H1 (cell line): ENCODE data around the gene MARCHF3. TPM values are rescaled to one million over a fixed set of nuclear protein-coding genes. Genes with fewer than 3 reads are reported as not detected.

ENCODE experiments used
- EP300 ChIP-seq, 2 experiments: IDR thresholded peaks; 1 replicate in 1 of 2; 2 replicates in 1 of 2; pipeline ENCODE4 v1.6.1; 2011 to 2012; ENCODE audit warnings: low read depth in 2 of 2, low read length in 2 of 2, mild to moderate bottlenecking in 2 of 2, borderline replicate concordance in 1 of 2, inconsistent platforms in 1 of 2, moderate library complexity in 1 of 2
- EZH2 ChIP-seq: fragments of 200-600 bp; sonication (generic); IDR thresholded peaks from 2 replicates; pipeline ENCODE4 v1.7.1; 2012; ENCODE audit warnings: low read depth, mild to moderate bottlenecking, moderate library complexity, low read length, inconsistent platforms; ENCODE audit not compliant: severe bottlenecking
- HDAC2 ChIP-seq, 2 experiments: fragments of 300-600 bp in 1 of 2; sonication (generic) in 1 of 2; IDR thresholded peaks; 2 replicates each; pipeline ENCODE4 v1.6.1; 2011 to 2012; ENCODE audit warnings: low read depth in 2 of 2, low read length in 2 of 2, mild to moderate bottlenecking in 2 of 2, moderate library complexity in 2 of 2, borderline replicate concordance in 1 of 2, inconsistent platforms in 1 of 2
- MAFK ChIP-seq: IDR thresholded peaks from 2 replicates; pipeline ENCODE4 v1.6.1; 2012; ENCODE audit warnings: low read depth, mild to moderate bottlenecking, improper control_type of control experiment, low read length
- RFX5 ChIP-seq: IDR thresholded peaks from 2 replicates; pipeline ENCODE4 v1.6.1; 2011; ENCODE audit warnings: low read depth, low read length, improper control_type of control experiment, borderline replicate concordance
- SIX5 ChIP-seq: IDR thresholded peaks from 2 replicates; pipeline ENCODE4 v1.6.1; 2011; ENCODE audit warnings: mild to moderate bottlenecking, low read depth, low read length
- ZNF274 ChIP-seq: IDR thresholded peaks from 2 replicates; pipeline ENCODE4 v1.7.0; 2012; ENCODE audit warnings: low read length, borderline replicate concordance; ENCODE audit errors: extremely low read depth
- polyA plus RNA-seq, 7 experiments: library from polyadenylated mRNA; depleted of rRNA in 3 of 7; stranded (reverse) in 5 of 7; unstranded in 2 of 7; fragments of >200 nt in 5 of 7; fragments of 200-250 nt in 2 of 7; gene quantifications; 1 replicate in 5 of 7; 2 replicates in 1 of 7; 4 replicates in 1 of 7; pipeline versions ENCODE4 v1.2.1 to v1.2.3, GENCODE V29; 2011 to 2013; ENCODE audit warnings: missing spikeins in 2 of 7, mixed read lengths in 2 of 7
- total RNA-seq: library from RNA; stranded (reverse); fragmentation: NEBNext Ultra II Directional; extraction: Animal tissue kit (Norgen Biotek cat#: 25700); gene quantifications from 2 replicates; pipeline ENCODE4 v1.2.1, GENCODE V29; 2021
- TF ChIP-seq, protein P1 (sequence below): fragments of 300-600 bp; sonication (generic); IDR thresholded peaks from 2 replicates; pipeline ENCODE4 v1.7.1; 2012; ENCODE audit warnings: low read length, moderate library complexity, mild to moderate bottlenecking, inconsistent platforms; ENCODE audit not compliant: insufficient replicate concordance
- TF ChIP-seq, protein P2 (sequence below): IDR thresholded peaks from 2 replicates; pipeline ENCODE4 v1.6.1; 2011; ENCODE audit warnings: low read depth, mild to moderate bottlenecking, low read length; ENCODE audit not compliant: insufficient read depth

Gene MARCHF3
- total and polyA plus RNA-seq, 2 of the 8 experiments (the other 6 are each of a cell fraction or from before 2014, with no cell fraction given), result 12.0 to 16.9 TPM

DNA sequence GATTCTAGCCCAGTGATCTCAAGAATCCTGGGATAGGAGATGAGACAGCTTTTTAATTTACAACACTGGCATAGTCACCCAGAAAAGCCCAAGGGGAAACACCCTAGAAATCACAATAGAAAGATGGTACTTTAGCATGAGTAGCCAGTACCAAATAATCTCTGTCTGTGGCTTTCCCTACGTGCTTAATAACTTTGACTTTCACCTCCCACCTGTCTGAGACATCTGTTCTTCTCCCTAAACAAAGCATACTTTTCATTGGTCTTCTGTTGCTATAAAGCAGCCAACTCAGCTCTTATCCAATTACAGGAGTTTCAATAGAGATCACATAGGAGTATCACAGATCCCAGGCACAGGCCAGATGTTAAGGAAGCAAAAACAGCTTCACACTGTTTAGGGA is 10.4 kb downstream of the MARCHF3 start (continued):
- TF ChIP-seq, protein P1, sequence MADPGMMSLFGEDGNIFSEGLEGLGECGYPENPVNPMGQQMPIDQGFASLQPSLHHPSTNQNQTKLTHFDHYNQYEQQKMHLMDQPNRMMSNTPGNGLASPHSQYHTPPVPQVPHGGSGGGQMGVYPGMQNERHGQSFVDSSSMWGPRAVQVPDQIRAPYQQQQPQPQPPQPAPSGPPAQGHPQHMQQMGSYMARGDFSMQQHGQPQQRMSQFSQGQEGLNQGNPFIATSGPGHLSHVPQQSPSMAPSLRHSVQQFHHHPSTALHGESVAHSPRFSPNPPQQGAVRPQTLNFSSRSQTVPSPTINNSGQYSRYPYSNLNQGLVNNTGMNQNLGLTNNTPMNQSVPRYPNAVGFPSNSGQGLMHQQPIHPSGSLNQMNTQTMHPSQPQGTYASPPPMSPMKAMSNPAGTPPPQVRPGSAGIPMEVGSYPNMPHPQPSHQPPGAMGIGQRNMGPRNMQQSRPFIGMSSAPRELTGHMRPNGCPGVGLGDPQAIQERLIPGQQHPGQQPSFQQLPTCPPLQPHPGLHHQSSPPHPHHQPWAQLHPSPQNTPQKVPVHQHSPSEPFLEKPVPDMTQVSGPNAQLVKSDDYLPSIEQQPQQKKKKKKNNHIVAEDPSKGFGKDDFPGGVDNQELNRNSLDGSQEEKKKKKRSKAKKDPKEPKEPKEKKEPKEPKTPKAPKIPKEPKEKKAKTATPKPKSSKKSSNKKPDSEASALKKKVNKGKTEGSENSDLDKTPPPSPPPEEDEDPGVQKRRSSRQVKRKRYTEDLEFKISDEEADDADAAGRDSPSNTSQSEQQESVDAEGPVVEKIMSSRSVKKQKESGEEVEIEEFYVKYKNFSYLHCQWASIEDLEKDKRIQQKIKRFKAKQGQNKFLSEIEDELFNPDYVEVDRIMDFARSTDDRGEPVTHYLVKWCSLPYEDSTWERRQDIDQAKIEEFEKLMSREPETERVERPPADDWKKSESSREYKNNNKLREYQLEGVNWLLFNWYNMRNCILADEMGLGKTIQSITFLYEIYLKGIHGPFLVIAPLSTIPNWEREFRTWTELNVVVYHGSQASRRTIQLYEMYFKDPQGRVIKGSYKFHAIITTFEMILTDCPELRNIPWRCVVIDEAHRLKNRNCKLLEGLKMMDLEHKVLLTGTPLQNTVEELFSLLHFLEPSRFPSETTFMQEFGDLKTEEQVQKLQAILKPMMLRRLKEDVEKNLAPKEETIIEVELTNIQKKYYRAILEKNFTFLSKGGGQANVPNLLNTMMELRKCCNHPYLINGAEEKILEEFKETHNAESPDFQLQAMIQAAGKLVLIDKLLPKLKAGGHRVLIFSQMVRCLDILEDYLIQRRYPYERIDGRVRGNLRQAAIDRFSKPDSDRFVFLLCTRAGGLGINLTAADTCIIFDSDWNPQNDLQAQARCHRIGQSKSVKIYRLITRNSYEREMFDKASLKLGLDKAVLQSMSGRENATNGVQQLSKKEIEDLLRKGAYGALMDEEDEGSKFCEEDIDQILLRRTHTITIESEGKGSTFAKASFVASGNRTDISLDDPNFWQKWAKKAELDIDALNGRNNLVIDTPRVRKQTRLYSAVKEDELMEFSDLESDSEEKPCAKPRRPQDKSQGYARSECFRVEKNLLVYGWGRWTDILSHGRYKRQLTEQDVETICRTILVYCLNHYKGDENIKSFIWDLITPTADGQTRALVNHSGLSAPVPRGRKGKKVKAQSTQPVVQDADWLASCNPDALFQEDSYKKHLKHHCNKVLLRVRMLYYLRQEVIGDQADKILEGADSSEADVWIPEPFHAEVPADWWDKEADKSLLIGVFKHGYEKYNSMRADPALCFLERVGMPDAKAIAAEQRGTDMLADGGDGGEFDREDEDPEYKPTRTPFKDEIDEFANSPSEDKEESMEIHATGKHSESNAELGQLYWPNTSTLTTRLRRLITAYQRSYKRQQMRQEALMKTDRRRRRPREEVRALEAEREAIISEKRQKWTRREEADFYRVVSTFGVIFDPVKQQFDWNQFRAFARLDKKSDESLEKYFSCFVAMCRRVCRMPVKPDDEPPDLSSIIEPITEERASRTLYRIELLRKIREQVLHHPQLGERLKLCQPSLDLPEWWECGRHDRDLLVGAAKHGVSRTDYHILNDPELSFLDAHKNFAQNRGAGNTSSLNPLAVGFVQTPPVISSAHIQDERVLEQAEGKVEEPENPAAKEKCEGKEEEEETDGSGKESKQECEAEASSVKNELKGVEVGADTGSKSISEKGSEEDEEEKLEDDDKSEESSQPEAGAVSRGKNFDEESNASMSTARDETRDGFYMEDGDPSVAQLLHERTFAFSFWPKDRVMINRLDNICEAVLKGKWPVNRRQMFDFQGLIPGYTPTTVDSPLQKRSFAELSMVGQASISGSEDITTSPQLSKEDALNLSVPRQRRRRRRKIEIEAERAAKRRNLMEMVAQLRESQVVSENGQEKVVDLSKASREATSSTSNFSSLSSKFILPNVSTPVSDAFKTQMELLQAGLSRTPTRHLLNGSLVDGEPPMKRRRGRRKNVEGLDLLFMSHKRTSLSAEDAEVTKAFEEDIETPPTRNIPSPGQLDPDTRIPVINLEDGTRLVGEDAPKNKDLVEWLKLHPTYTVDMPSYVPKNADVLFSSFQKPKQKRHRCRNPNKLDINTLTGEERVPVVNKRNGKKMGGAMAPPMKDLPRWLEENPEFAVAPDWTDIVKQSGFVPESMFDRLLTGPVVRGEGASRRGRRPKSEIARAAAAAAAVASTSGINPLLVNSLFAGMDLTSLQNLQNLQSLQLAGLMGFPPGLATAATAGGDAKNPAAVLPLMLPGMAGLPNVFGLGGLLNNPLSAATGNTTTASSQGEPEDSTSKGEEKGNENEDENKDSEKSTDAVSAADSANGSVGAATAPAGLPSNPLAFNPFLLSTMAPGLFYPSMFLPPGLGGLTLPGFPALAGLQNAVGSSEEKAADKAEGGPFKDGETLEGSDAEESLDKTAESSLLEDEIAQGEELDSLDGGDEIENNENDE, result no peak
- TF ChIP-seq ZNF274 (no peak), SIX5 (no peak), RFX5 (no peak), EZH2 (no peak), HDAC2 (IDR thresholded peaks at IDR 0.05; ENCODE audit: borderline replicate concordance in 1 of 2, low read depth in 2 of 2, low read length in 2 of 2) (no peak), EP300 (IDR thresholded peaks at IDR 0.05; ENCODE audit: borderline replicate concordance in 1 of 2, low read depth in 2 of 2, low read length in 2 of 2) (no peak), MAFK (no peak)
- TF ChIP-seq, protein P2, sequence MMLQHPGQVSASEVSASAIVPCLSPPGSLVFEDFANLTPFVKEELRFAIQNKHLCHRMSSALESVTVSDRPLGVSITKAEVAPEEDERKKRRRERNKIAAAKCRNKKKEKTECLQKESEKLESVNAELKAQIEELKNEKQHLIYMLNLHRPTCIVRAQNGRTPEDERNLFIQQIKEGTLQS, result no peak
